ENCODE data around the gene RIT2.

RIT2 gene

GRCh38 chr18:43009674-43010073, 105.8 kb downstream of the RIT2 start:
- DNase-seq: no peak

- no peak for DNase-seq
Measured at GRCh38 chr18:43007365-43007764, 108.1 kb downstream of the RIT2 start.

- DNase-seq: no peak
Measured at GRCh38 chr18:43004421-43004820, 111.1 kb downstream of the RIT2 start.

GRCh38 chr18:43001821-43002220, 113.7 kb downstream of the RIT2 start:
- no peak for DNase-seq

GRCh38 chr18:42996824-42997223, 118.7 kb downstream of the RIT2 start:
- no peak for DNase-seq

GRCh38 chr18:42980426-42980825, 135.1 kb downstream of the RIT2 start:
- no peak for DNase-seq

GRCh38 chr18:42977982-42978637, 137.4 kb downstream of the RIT2 start:
- DNase-seq: no peak

GRCh38 chr18:42976869-42977590, 138.5 kb downstream of the RIT2 start:
- DNase-seq: no peak

GRCh38 chr18:42969366-42969765, 146.1 kb downstream of the RIT2 start:
- DNase-seq: no peak

GRCh38 chr18:42961298-42961697, 154.2 kb downstream of the RIT2 start:
- DNase-seq: no peak

GRCh38 chr18:42959528-42959927, 156.0 kb downstream of the RIT2 start:
- DNase-seq: no peak

GRCh38 chr18:42958353-42958752, 157.1 kb downstream of the RIT2 start:
- no peak for DNase-seq

- no peak for DNase-seq
Measured at GRCh38 chr18:42956287-42956686, 159.2 kb downstream of the RIT2 start.

- no peak for DNase-seq
Measured at GRCh38 chr18:42954887-42955286, 160.6 kb downstream of the RIT2 start.

- DNase-seq: no peak
Measured at GRCh38 chr18:42953306-42953705, 162.2 kb downstream of the RIT2 start.

GRCh38 chr18:42950732-42951131, 164.8 kb downstream of the RIT2 start:
- no peak for DNase-seq

GRCh38 chr18:42948831-42949230, 166.7 kb downstream of the RIT2 start:
- DNase-seq: no peak

GRCh38 chr18:42941860-42942259, 173.6 kb downstream of the RIT2 start:
- no peak for DNase-seq

GRCh38 chr18:42941021-42941420, 174.5 kb downstream of the RIT2 start:
- DNase-seq: no peak

GRCh38 chr18:42937436-42937835, 178.0 kb downstream of the RIT2 start:
- no peak for DNase-seq

- no peak for DNase-seq
Measured at GRCh38 chr18:42936289-42936688, 179.2 kb downstream of the RIT2 start.

- no peak for DNase-seq
Measured at GRCh38 chr18:42931491-42931890, 184.0 kb downstream of the RIT2 start.

GRCh38 chr18:42929857-42930256, 185.6 kb downstream of the RIT2 start:
- DNase-seq: peak; percentile 19

- DNase-seq: no peak
Measured at GRCh38 chr18:42929181-42929580, 186.3 kb downstream of the RIT2 start.

- DNase-seq: no peak
Measured at GRCh38 chr18:42925036-42925435, 190.4 kb downstream of the RIT2 start.

Data from NCI-H510A treated with DMSO at 0.1 percent for 48 hours (cell line).